Stimulated activated CD8-positive, alpha-beta memory T cell treated with anti-CD3 and anti-CD28 coated beads, Interleukin-7, amount 100 ng/mL, for 48 hours (primary cell): ENCODE data around the gene ERFL.

Experiments used
- DNase-seq, 2 donors: peaks; one replicate each; pipeline ENCODE4 v3.0.0-alpha.2; 2020; ENCODE audit warnings: low read depth in 1 of 2; ENCODE audit errors: extremely low read depth in 1 of 2

ERFL gene

GRCh38 chr19:41861116-41861768, 67.0 kb downstream of the ERFL start:
- no peak for DNase-seq

- DNase-seq = no peak
These were observed 67.7 kb downstream of the ERFL start for GRCh38 chr19:41860419-41861115.

- DNase-seq = peak; percentile 94
These were observed 68.4 kb downstream of the ERFL start, which contains the start of gene RPS19 for GRCh38 chr19:41859618-41860418. RPS19 (plus strand) TSS chr19:41860255; CDS start chr19:41860775, 520 bp downstream.

GRCh38 chr19:41859213-41859617, 69.0 kb downstream of the ERFL start:
- no peak for DNase-seq
